Gastrocnemius medialis (tissue), 4 donors: ENCODE measurements around the gene CCDC169.

Experiments used
- CTCF ChIP-seq, 5 experiments: fragments of 450-650 bp in 3 of 5; fragments of 200-600 bp in 2 of 5; sonication (generic) in 2 of 5; IDR thresholded peaks in 4 of 5; conservative IDR thresholded peaks in 1 of 5; 1 replicate in 4 of 5; 2 replicates in 1 of 5; pipeline ENCODE4 v1.5.1; 2016 to 2019; ENCODE audit warnings: antibody characterized with exemption in 5 of 5, mild to moderate bottlenecking in 3 of 5, moderate library complexity in 3 of 5
- POLR2A ChIP-seq, 2 donors: fragments of 450-650 bp; IDR thresholded peaks; one replicate each; pipeline ENCODE4 v1.6.1; 2017; ENCODE audit warnings: antibody characterized with exemption in 2 of 2, mild to moderate bottlenecking in 2 of 2, moderate library complexity in 2 of 2

- no peak for TF ChIP-seq CTCF (IDR thresholded peaks at IDR 0.05 in 4 of 5, conservative IDR thresholded peaks at IDR 0.05 in 1 of 5)
- TF ChIP-seq POLR2A (IDR thresholded peaks at IDR 0.05), result no peak
These were observed 72.9 kb downstream of the CCDC169 start for GRCh38 chr13:36224730-36225129.
